DND-41 (cell line): ENCODE results near the gene GLIPR2.

Experiments
- ATAC-seq: fragments of 200-7000 bp; cut with Tn5 transposase; 3 replicates; pipeline ENCODE4 v1.9.1; 2021; ENCODE audit warnings: low read depth; ENCODE audit not compliant: insufficient read depth
- DNase-seq: peaks from one replicate; pipeline ENCODE4 v3.0.0-alpha.2; 2020
- H2AFZ ChIP-seq: 2 replicates; pipeline ENCODE4 v1.6.0; 2012; ENCODE audit warnings: low read depth, low read length
- H3K27ac ChIP-seq: 2 replicates; pipeline ENCODE4 v1.5.1; 2012; ENCODE audit warnings: low read length, inconsistent platforms
- H3K27me3 ChIP-seq: fragments of 200-600 bp; sonication (generic); 2 replicates; pipeline ENCODE4 v1.6.0; 2012; ENCODE audit warnings: low read length, mild to moderate bottlenecking, inconsistent platforms; ENCODE audit not compliant: insufficient read depth, poor library complexity
- H3K36me3 ChIP-seq: 2 replicates; pipeline ENCODE4 v1.5.1; 2012; ENCODE audit warnings: low read length, inconsistent platforms; ENCODE audit not compliant: insufficient read depth
- H3K4me1 ChIP-seq: 2 replicates; pipeline ENCODE4 v1.5.1; 2012; ENCODE audit warnings: mild to moderate bottlenecking, low read length; ENCODE audit not compliant: insufficient read depth
- H3K4me2 ChIP-seq: 2 replicates; pipeline ENCODE4 v1.6.0; 2012; ENCODE audit warnings: mild to moderate bottlenecking, moderate library complexity, low read length, inconsistent platforms; ENCODE audit not compliant: insufficient read depth
- H3K4me3 ChIP-seq, 2 experiments: fragments of 200-600 bp in 1 of 2; shearing (Covaris generic) in 1 of 2; 2 replicates each; pipeline ENCODE4 v1.5.1; 2012 to 2016; ENCODE audit warnings: inconsistent platforms in 2 of 2, low read length in 2 of 2, mild to moderate bottlenecking in 2 of 2, low read depth in 1 of 2, moderate library complexity in 1 of 2
- H3K79me2 ChIP-seq: 2 replicates; pipeline ENCODE4 v1.6.0; 2012; ENCODE audit warnings: low read length, inconsistent platforms; ENCODE audit not compliant: insufficient read depth
- H3K9ac ChIP-seq: 2 replicates; pipeline ENCODE4 v1.6.0; 2012; ENCODE audit warnings: low read depth, mild to moderate bottlenecking, inconsistent platforms, low read length, moderate library complexity
- H3K9me3 ChIP-seq: 2 replicates; pipeline ENCODE4 v1.5.1; 2012; ENCODE audit warnings: low read length, moderate library complexity, mild to moderate bottlenecking, inconsistent platforms; ENCODE audit not compliant: insufficient read depth, severe bottlenecking
- H4K20me1 ChIP-seq: 2 replicates; pipeline ENCODE4 v1.6.0; 2012; ENCODE audit warnings: low read length; ENCODE audit not compliant: insufficient read depth
- EZH2 ChIP-seq: IDR thresholded peaks from 3 replicates; pipeline ENCODE4 v1.6.1; 2012; ENCODE audit warnings: borderline replicate concordance, low read depth, mild to moderate bottlenecking, moderate library complexity, low read length, inconsistent platforms; ENCODE audit not compliant: severe bottlenecking
- TF ChIP-seq, protein P1 (sequence below): IDR thresholded peaks from 2 replicates; pipeline ENCODE4 v1.5.1; 2012; ENCODE audit warnings: borderline replicate concordance, low read length, moderate library complexity, mild to moderate bottlenecking; ENCODE audit not compliant: poor library complexity, severe bottlenecking; ENCODE audit errors: extremely low read depth

Gene GLIPR2

GRCh38 chr9:36204906-36205547, 68.5 kb downstream of the GLIPR2 start:
- TF ChIP-seq, protein P1, sequence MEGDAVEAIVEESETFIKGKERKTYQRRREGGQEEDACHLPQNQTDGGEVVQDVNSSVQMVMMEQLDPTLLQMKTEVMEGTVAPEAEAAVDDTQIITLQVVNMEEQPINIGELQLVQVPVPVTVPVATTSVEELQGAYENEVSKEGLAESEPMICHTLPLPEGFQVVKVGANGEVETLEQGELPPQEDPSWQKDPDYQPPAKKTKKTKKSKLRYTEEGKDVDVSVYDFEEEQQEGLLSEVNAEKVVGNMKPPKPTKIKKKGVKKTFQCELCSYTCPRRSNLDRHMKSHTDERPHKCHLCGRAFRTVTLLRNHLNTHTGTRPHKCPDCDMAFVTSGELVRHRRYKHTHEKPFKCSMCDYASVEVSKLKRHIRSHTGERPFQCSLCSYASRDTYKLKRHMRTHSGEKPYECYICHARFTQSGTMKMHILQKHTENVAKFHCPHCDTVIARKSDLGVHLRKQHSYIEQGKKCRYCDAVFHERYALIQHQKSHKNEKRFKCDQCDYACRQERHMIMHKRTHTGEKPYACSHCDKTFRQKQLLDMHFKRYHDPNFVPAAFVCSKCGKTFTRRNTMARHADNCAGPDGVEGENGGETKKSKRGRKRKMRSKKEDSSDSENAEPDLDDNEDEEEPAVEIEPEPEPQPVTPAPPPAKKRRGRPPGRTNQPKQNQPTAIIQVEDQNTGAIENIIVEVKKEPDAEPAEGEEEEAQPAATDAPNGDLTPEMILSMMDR, result peak; percentile 3
- TF ChIP-seq EZH2, result no peak
- Histone ChIP-seq H3K4me1 (no peaks in the 10 kb centered on the region), H4K20me1 (peaks cover 43% of the 10 kb centered on the region), H3K4me2 (no peak overlapping the region), H3K36me3 (peaks cover 97% of the 10 kb centered on the region), H3K9ac (no peak overlapping the region), H3K79me2 (peaks cover 70% of the 10 kb centered on the region), H3K4me3 (no peak overlapping the region), H3K9me3 (no peaks in the 10 kb centered on the region), H3K27me3 (no peaks in the 10 kb centered on the region), H2AFZ (no peak overlapping the region), H3K27ac (no peak overlapping the region)
- no peak for ATAC-seq
- no peak for DNase-seq

GRCh38 chr9:36207016-36207415, 70.5 kb downstream of the GLIPR2 start:
- no peak for DNase-seq
- H4K20me1 ChIP-seq, result peaks cover 61% of the 10 kb centered on the region

GRCh38 chr9:36207546-36208012, 71.0 kb downstream of the GLIPR2 start:
- Histone ChIP-seq H3K36me3 (peaks cover 96% of the 10 kb centered on the region), H4K20me1 (peaks cover 67% of the 10 kb centered on the region), H3K4me2 (no peak overlapping the region), H3K27ac (no peak overlapping the region), H3K27me3 (no peaks in the 10 kb centered on the region), H2AFZ (no peak overlapping the region), H3K9ac (no peak overlapping the region), H3K9me3 (no peaks in the 10 kb centered on the region), H3K4me1 (no peaks in the 10 kb centered on the region), H3K4me3 (no peak overlapping the region), H3K79me2 (peaks cover 86% of the 10 kb centered on the region)
- no peak for DNase-seq
- ATAC-seq, result no peak
- no peak for TF ChIP-seq EZH2
- TF ChIP-seq, protein P1, result no peak

More at GRCh38 chr9:36207016-36207415, 70.5 kb downstream of the GLIPR2 start:
- H3K4me2 ChIP-seq, result no peak overlapping the region
- peaks cover 96% of the 10 kb centered on the region for H3K36me3 ChIP-seq
- no peaks in the 10 kb centered on the region for H3K27me3 ChIP-seq
- ATAC-seq, result no peak
- H3K9ac ChIP-seq, result no peak overlapping the region
- no peak overlapping the region for H3K4me3 ChIP-seq
- H3K79me2 ChIP-seq, result peaks cover 80% of the 10 kb centered on the region
- no peak overlapping the region for H3K27ac ChIP-seq
- TF ChIP-seq, protein P1, result no peak
- no peak for TF ChIP-seq EZH2
- no peak overlapping the region for H2AFZ ChIP-seq
- no peaks in the 10 kb centered on the region for H3K4me1 ChIP-seq
- no peaks in the 10 kb centered on the region for H3K9me3 ChIP-seq
